H1 (cell line): ENCODE data around the gene WNK2. TPM values are rescaled to one million over a fixed set of nuclear protein-coding genes. Genes with fewer than 3 reads are reported as not detected.

Experiments
- ATF3 ChIP-seq: IDR thresholded peaks from 2 replicates; pipeline ENCODE4 v1.6.1; 2011; ENCODE audit warnings: low read depth, mild to moderate bottlenecking, low read length; ENCODE audit not compliant: insufficient read depth
- BRCA1 ChIP-seq: IDR thresholded peaks from 2 replicates; pipeline ENCODE4 v1.6.1; 2012; ENCODE audit warnings: low read depth, low read length, improper control_type of control experiment
- CTCF ChIP-seq, 3 experiments: IDR thresholded peaks; 1 replicate in 2 of 3; 2 replicates in 1 of 3; pipeline versions ENCODE4 v1.5.1 to v1.6.1; 2011; ENCODE audit warnings: low read length in 3 of 3, mild to moderate bottlenecking in 3 of 3, inconsistent platforms in 2 of 3, low read depth in 1 of 3, moderate library complexity in 1 of 3; ENCODE audit not compliant: insufficient read depth in 1 of 3; ENCODE audit errors: control extremely low read depth in 1 of 3
- EGR1 ChIP-seq: IDR thresholded peaks from 2 replicates; pipeline ENCODE4 v1.6.1; 2011; ENCODE audit warnings: low read depth, low read length, borderline replicate concordance
- SP1 ChIP-seq: IDR thresholded peaks from 2 replicates; pipeline ENCODE4 v1.6.1; 2011; ENCODE audit warnings: low read depth, low read length
- TAF7 ChIP-seq: optimal IDR thresholded peaks from 2 replicates; pipeline ENCODE3; 2011; ENCODE audit warnings: low read depth, mild to moderate bottlenecking, inconsistent platforms, low read length, moderate library complexity, borderline replicate concordance
- polyA plus RNA-seq, 7 experiments: library from polyadenylated mRNA; depleted of rRNA in 3 of 7; stranded (reverse) in 5 of 7; unstranded in 2 of 7; fragments of >200 nt in 5 of 7; fragments of 200-250 nt in 2 of 7; gene quantifications; 1 replicate in 5 of 7; 2 replicates in 1 of 7; 4 replicates in 1 of 7; pipeline versions ENCODE4 v1.2.1 to v1.2.3, GENCODE V29; 2011 to 2013; ENCODE audit warnings: missing spikeins in 2 of 7, mixed read lengths in 2 of 7
- total RNA-seq: library from RNA; stranded (reverse); fragmentation: NEBNext Ultra II Directional; extraction: Animal tissue kit (Norgen Biotek cat#: 25700); gene quantifications from 2 replicates; pipeline ENCODE4 v1.2.1, GENCODE V29; 2021

The WNK2 gene
- total and polyA plus RNA-seq, 2 of the 8 experiments (the other 6 are each of a cell fraction or from before 2014, with no cell fraction given) = 12.0 to 87.2 TPM

- TF ChIP-seq ATF3 = no peak
- no peak for TF ChIP-seq CTCF (IDR thresholded peaks at IDR 0.05; ENCODE audit: control extremely low read depth in 1 of 3, insufficient read depth in 1 of 3, low read depth in 1 of 3, low read length in 3 of 3)
- no peak for TF ChIP-seq SP1
- TF ChIP-seq BRCA1 = no peak
- no peak for TF ChIP-seq TAF7
- no peak for TF ChIP-seq EGR1
Measured at GRCh38 chr9:93188426-93189368, 4.8 kb downstream of the WNK2 start (continued).
